ENCODE measurements around the gene SRGN.
A peak's percentile ranks its signal among the peaks of the same experiment; 100 is the strongest.
"Not testable (repeated sequence)": the region's sequence is repeated elsewhere in the genome, so short reads cannot be mapped to it uniquely, and the experiment has no call there.

The SRGN gene, protein sequence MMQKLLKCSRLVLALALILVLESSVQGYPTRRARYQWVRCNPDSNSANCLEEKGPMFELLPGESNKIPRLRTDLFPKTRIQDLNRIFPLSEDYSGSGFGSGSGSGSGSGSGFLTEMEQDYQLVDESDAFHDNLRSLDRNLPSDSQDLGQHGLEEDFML

DNA sequence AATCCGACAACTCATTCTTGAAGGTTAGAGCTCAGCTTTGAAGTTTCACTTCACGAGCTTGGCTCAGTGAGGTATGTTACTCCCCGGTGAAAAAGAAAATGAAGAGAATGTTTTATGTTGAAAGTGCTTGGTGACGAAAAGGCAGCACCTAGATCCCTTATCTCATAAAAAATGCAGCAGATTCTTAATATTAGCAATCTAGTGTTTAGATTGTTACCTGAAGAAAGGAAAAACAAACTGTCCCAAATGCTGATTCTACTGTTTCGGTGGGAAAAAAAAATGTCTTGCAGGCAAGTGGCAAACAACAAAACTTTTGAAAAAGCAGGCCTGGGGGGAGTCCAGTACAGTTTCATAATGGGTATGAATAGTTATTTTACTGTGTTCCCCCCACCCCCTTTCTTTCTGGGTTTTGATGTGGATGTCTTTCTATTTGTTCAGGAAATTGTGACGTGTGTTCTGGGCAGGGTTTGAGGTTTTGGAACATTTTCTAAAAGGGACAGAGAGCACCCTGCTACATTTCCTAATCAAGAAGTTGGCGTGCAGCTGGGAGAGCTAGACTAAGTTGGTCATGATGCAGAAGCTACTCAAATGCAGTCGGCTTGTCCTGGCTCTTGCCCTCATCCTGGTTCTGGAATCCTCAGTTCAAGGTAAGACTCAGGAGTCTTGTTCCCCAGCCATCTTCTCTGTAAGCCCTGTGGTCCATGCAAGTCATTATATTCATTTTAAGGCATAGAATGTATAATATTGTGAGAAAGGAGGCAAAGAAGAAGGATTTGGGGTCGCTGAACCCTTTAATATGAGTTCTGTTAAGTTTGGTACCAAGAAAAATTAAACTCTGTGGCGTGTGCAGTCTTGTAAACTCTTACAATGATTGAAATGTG is at the start of gene SRGN:
Gene SRGN (plus strand): TSS at position 514 of the 881 bp plus-strand sequence. CDS start 55 bp downstream, at position 569.
- peak in 1 of 2 donors; percentile 59 for DNase-seq (ENCODE audit: low read depth in 2 of 2)

GRCh38 chr10:69040904-69041303 is 47.0 kb upstream of the SRGN start:
- DNase-seq (ENCODE audit: low read depth in 2 of 2): not testable (repeated sequence)

- DNase-seq (ENCODE audit: low read depth in 2 of 2): no peak
These were observed 45.5 kb upstream of the SRGN start for GRCh38 chr10:69042417-69042816.

- DNase-seq (ENCODE audit: low read depth in 2 of 2): no peak
These were observed 45.1 kb upstream of the SRGN start for GRCh38 chr10:69042838-69043237.

DNA sequence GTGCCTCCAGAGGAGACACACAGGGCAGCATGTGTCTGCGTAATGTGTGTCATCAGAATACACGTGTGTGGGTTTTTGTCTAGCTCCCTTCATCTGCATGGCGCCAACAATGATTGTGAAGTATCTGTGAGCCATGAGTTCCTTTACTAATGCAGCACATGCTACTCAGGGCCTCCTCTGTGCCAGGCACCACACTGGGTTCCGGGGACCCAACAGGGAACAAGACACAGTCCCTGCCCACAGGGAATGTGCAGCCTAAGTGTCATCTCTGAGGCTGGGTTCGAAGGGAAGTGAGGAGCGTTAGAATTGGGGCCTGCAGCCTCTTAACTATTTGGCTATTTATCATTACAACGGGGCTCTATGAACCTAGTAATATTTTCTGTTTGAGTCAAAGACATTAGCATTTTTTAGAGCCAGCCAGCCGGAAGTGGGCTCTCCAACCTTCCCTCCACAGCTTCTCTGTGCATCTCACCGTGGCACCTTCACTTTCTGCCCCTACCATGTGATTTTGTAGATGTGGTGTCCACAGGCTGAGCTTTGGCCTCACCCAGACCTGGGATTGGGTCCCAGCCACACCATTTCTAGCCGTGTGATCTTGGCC is 43.9 kb upstream of the SRGN start:
- DNase-seq (ENCODE audit: low read depth in 2 of 2): no peak

DNA sequence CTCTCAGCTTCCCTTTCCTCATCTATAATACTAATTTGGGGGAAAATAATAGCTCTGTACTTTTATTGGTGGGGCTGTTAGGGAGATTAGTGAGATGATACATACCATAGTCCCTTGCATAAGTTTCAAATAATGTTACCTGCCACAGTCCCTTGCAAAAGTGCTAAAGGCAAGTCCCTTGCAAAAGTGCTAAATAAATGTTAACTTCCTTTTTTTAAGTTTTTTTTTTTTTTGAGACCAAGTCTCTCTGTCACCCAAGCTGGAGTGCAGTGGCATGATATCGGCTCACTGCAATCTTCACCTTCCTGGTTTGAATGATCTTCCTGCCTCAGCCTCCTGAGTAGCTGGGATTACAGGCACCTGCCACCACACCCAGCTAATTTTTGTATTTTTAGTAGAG is 43.4 kb upstream of the SRGN start:
- no peak for DNase-seq (ENCODE audit: low read depth in 2 of 2)

GRCh38 chr10:69045441-69046300 is 42.2 kb upstream of the SRGN start:
- DNase-seq (ENCODE audit: low read depth in 2 of 2): no peak

DNA sequence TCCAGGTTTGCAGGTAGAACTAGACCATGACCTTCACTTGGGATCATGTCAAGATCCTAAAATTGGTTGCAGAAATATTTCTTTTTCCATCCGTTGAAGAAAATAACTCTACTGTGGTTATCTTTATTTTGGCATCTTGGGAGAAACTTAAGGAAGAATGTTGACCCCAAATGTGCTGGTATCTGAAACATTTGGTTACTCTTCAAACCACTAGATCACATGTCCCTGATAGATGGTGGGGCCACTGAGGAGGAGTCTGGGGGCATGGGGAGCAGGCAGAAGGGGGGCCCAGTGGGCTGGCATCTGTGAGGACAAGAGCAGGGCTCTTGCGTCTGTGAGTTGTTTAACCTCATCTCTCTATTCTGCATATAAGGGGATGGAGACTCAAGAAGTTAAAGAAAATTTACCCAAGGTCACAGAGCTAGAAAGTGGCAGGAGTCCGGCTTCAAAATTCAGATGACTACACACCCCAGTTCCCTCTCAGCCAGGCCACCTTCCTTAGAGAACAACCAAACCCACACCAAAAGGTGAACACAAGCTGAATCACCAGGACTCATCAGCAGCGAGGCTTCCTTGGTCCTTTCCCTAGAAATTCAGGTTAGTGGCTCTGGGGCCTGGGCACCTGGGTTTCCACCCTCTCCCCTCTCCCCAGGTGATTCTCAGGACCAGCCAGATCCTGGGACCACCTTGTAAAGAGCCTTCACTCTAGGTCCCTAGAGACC is 40.6 kb upstream of the SRGN start:
- no peak for DNase-seq (ENCODE audit: low read depth in 2 of 2)

- DNase-seq (ENCODE audit: low read depth in 2 of 2): no peak
These were observed 39.8 kb upstream of the SRGN start for GRCh38 chr10:69048103-69048502.

DNA sequence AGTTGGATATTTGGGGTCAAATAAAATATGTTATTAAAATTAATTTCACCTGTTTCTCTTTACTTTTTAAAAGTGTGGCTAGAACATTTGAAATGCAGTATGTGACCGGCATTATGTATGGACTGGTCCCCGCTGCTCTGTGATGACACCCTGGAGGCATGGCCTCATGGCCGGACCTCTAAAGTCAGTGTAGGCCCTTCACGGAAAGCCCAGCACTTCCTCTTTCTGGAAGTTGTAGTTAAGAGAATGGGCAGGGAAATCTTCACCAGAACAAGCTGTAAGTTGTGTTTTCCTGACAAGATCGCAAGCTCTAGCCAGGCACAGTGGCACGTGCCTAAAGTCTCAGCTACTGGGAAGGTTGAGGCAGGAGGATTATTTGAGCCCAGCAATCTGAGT is 38.3 kb upstream of the SRGN start:
- DNase-seq (ENCODE audit: low read depth in 2 of 2): no peak

DNA sequence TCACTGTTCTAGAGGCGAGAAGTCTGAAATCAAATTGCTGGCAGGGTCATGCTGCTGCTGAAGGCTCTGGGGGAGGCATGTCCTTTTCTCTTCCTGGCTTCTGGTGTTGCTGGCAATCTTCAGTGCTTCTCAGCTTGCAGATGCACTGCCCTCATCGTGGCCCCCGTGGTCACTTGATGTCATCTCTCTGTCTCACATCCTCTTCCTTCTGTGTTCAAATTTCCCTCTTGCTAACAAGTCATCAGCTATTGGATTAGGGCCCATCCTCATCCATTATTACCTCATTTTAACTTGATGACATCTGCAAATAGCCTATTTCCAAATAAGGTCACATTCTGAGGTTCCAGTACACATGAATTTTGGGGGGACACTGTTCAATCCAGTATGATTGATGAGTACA is 36.6 kb upstream of the SRGN start:
- no peak for DNase-seq (ENCODE audit: low read depth in 2 of 2)

DNA sequence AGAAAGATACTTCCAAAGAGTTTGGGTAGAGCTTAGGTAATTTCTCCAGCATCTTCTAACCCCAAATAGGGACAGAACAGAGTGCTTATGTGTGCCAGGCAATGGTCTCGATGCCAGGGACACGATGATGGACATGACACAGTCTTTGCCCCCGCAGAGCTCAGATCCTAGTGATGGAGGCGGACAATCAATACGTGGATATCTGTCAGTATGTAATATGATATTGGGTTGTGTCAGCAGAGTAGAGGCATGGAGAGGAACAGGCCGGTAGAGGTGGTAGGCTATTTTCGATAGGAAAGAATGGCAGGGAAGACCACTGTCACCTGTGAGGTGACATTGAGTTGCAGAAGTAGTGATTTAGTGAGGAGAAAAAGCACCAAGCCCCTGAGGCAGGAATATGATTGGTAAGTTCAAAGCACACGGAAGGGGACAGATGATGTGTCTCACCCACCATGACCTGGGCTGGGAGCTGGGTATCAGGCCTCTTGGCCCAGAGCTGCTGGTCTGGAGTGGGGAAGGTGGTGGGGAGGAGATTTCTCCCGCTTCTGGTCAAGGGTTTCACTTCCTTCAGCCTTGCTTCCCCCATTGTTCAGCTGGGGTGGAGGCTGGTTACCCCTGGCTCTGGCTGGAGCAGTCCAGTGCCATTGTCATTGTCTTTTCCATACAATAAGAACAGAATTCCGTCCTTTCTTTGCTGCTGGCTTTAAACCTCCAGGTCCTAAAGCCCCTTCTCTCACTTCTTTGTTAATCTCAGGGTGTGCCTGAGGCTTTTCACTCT is 36.0 kb upstream of the SRGN start:
- no peak for DNase-seq (ENCODE audit: low read depth in 2 of 2)

GRCh38 chr10:69052736-69053135 is 35.2 kb upstream of the SRGN start:
- DNase-seq (ENCODE audit: low read depth in 2 of 2): no peak

GRCh38 chr10:69055241-69055640 is 32.7 kb upstream of the SRGN start:
- DNase-seq (ENCODE audit: low read depth in 2 of 2): no peak

GRCh38 chr10:69056129-69056528 is 31.8 kb upstream of the SRGN start:
- no peak for DNase-seq (ENCODE audit: low read depth in 2 of 2)

GRCh38 chr10:69056536-69057260 is 31.2 kb upstream of the SRGN start:
- no peak for DNase-seq (ENCODE audit: low read depth in 2 of 2)

GRCh38 chr10:69057261-69057950 is 30.5 kb upstream of the SRGN start:
- no peak for DNase-seq (ENCODE audit: low read depth in 2 of 2)

DNA sequence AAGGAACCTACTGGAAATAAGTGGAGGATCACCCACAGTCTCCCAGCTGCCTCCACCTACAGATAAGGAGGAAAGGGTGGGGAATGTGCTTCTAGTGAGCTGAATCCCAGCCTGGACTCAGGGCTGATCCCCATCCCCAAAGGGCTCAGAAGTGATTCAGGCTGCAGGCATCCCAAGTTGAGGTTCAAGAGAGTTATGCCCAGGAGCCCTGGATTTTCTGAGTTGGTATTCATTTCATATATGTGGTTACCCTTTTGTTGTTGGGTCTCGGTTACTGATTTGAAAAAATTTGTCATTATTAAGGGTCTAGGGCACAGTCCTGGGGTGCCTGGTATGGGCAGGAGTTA is 30.0 kb upstream of the SRGN start:
- no peak for DNase-seq (ENCODE audit: low read depth in 2 of 2)

GRCh38 chr10:69060127-69060798 is 27.6 kb upstream of the SRGN start:
- DNase-seq (ENCODE audit: low read depth in 2 of 2): no peak

All from stimulated activated CD4-positive, alpha-beta T cell treated with anti-CD3 and anti-CD28 coated beads, Interleukin-1b, Interleukin-23, amount 100 ng/mL, for 4 hours (primary cell).